PC-9 (cell line): ENCODE data around the gene ATP1B1. TPM values are rescaled to one million over a fixed set of nuclear protein-coding genes. Genes with fewer than 3 reads are reported as not detected.

Source experiments
- BruUV-seq: library from RNA; stranded (reverse); fragments of 400-500 nt; replicated peaks from 2 replicates; lab custom pipeline; 2021; lab: Mats Ljungman, UMichigan
- CTCF ChIA-PET: fragments of 300-600 bp; sonication (Branson Sonifier 250); formaldehyde crosslinking; loops from one replicate; lab custom pipeline; 2022; ENCODE audit warnings: antibody characterized with exemption; lab: Charles Lee
- POLR2A ChIA-PET: fragments of 300-600 bp; sonication (Branson Sonifier 250); formaldehyde crosslinking; loops from one replicate; lab custom pipeline; 2022; ENCODE audit warnings: antibody characterized with exemption; ENCODE audit not compliant: unreplicated experiment; lab: Charles Lee
- DNase-seq, 2 experiments: peaks; one replicate each; pipeline versions ENCODE4 v3.0.0 to v3.0.0-alpha.2; 2015 to 2022; ENCODE audit warnings: mixed read lengths in 1 of 2
- H2AFZ ChIP-seq: fragments of 200-600 bp; sonication (generic); 2 replicates; pipeline ENCODE4 v1.8.1; 2017; ENCODE audit warnings: antibody characterized with exemption
- H3F3A ChIP-seq: fragments of 200-600 bp; sonication (generic); 2 replicates; pipeline ENCODE4 v1.8.1; 2017; ENCODE audit warnings: antibody characterized with exemption, mild to moderate bottlenecking, low read depth; ENCODE audit not compliant: insufficient read depth
- H3K27ac ChIP-seq: fragments of 200-600 bp; sonication (generic); 2 replicates; pipeline ENCODE4 v1.6.1; 2016; ENCODE audit warnings: mixed run types
- H3K27me3 ChIP-seq: fragments of 200-600 bp; sonication (generic); 2 replicates; pipeline ENCODE4 v1.6.1; 2016; ENCODE audit warnings: low read depth, mixed run types; ENCODE audit not compliant: insufficient read depth
- H3K36me3 ChIP-seq: fragments of 200-600 bp; sonication (generic); 2 replicates; pipeline ENCODE4 v1.6.1; 2016; ENCODE audit warnings: low read depth, mixed run types
- H3K4me1 ChIP-seq: fragments of 200-600 bp; sonication (generic); replicated peaks from 2 replicates; pipeline ENCODE4 v1.6.1; 2016; ENCODE audit warnings: mixed run types; ENCODE audit not compliant: insufficient read depth
- H3K4me2 ChIP-seq: fragments of 200-600 bp; sonication (generic); 2 replicates; pipeline ENCODE4 v1.6.1; 2017; ENCODE audit warnings: mixed run types
- H3K4me3 ChIP-seq: fragments of 200-600 bp; sonication (generic); 2 replicates; pipeline ENCODE4 v1.6.1; 2016; ENCODE audit warnings: mixed run types
- H3K79me2 ChIP-seq: fragments of 200-600 bp; sonication (generic); 2 replicates; pipeline ENCODE4 v1.6.1; 2017; ENCODE audit warnings: low read depth, mixed run types
- H3K9me2 ChIP-seq: fragments of 200-600 bp; sonication (generic); 2 replicates; pipeline ENCODE4 v1.8.1; 2017; ENCODE audit warnings: mild to moderate bottlenecking; ENCODE audit not compliant: insufficient read depth
- H3K9me3 ChIP-seq: fragments of 200-600 bp; sonication (generic); 2 replicates; pipeline ENCODE4 v1.8.1; 2016; ENCODE audit warnings: low read depth; ENCODE audit not compliant: insufficient read depth
- H4K20me1 ChIP-seq: fragments of 200-600 bp; sonication (generic); 2 replicates; pipeline ENCODE4 v1.8.1; 2017; ENCODE audit not compliant: insufficient read depth
- EZH2 ChIP-seq: fragments of 200-600 bp; sonication (generic); IDR thresholded peaks from 2 replicates; pipeline ENCODE4 v1.8.0; 2017; ENCODE audit warnings: antibody characterized with exemption, low read depth
- intact Hi-C: fragments of 100-400 bp; cut with micrococcal nuclease; formaldehyde crosslinking; loops from one replicate; pipeline ENCODE4 v1.10.0; 2022; ENCODE audit not compliant: unreplicated experiment
- total RNA-seq: library from RNA; stranded (reverse); gene quantifications from 2 replicates; pipeline ENCODE4 v1.2.3, GENCODE V29; 2021
- TF ChIP-seq, protein P1 (sequence below): fragments of 200-600 bp; sonication (generic); conservative IDR thresholded peaks from 2 replicates; pipeline ENCODE4 v1.6.1; 2017; ENCODE audit warnings: mixed run types, antibody characterized with exemption, mild to moderate bottlenecking, moderate library complexity

Gene ATP1B1
- total RNA-seq, 1 experiment from 2014 or later = 110 TPM

DNA sequence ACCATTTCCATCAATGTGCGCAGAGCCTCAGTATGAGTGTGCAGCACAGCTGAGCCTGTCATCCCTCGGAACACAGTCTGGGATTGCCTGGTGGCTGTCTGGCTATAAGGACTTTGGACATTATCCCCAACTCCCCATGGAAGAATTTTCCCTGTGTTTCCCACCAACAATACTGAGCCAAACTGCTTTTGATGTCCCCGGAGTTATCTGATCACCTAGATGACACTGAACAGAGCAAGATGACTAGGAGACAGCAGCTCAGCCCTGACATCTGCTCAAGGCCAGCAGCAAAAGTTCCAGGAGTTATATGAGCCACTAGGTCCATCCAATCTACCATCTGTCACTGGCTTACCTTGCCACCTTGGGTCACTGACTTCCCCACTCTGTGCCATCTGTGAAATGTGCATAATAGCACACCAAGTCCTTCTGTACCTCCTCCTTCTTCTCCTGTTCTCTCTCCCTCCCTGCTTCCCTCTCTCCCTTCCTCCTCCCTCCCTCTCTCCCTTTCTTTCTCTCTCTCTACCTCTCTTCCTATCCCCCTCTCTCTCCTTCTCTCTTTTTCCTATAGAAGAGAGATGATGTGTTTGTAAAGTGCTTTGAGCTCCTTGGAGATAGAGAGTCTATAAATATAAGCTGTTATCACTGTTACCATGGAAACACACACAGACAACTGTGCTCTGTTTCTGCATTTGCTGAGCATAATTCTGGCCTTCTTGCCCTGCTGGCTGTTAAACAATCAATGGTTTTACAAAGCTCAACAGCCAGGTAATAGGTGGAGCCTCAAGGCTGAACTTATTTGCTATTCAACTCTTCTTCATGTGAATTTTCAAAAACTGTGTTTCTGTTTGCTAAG lies 19.7 kb upstream of the ATP1B1 start:
- H3F3A ChIP-seq = no peaks in the 10 kb centered on the region
- no TSS peak for BruUV-seq
- no peaks in the 10 kb centered on the region for H3K27me3 ChIP-seq
- peak in 1 of 2 experiments; percentile 45 for DNase-seq
- ChIA-PET CTCF (no interaction called here), POLR2A (no interaction called here)
- H3K4me3 ChIP-seq = no peak overlapping the region
- no peaks in the 10 kb centered on the region for H4K20me1 ChIP-seq
- no peak overlapping the region for H3K4me2 ChIP-seq
- H3K9me3 ChIP-seq = no peaks in the 10 kb centered on the region
- no peaks in the 10 kb centered on the region for H3K79me2 ChIP-seq
- H3K27ac ChIP-seq = no peak overlapping the region
- no peaks in the 10 kb centered on the region for H3K9me2 ChIP-seq
- no peak for TF ChIP-seq EZH2
- TF ChIP-seq, protein P1, sequence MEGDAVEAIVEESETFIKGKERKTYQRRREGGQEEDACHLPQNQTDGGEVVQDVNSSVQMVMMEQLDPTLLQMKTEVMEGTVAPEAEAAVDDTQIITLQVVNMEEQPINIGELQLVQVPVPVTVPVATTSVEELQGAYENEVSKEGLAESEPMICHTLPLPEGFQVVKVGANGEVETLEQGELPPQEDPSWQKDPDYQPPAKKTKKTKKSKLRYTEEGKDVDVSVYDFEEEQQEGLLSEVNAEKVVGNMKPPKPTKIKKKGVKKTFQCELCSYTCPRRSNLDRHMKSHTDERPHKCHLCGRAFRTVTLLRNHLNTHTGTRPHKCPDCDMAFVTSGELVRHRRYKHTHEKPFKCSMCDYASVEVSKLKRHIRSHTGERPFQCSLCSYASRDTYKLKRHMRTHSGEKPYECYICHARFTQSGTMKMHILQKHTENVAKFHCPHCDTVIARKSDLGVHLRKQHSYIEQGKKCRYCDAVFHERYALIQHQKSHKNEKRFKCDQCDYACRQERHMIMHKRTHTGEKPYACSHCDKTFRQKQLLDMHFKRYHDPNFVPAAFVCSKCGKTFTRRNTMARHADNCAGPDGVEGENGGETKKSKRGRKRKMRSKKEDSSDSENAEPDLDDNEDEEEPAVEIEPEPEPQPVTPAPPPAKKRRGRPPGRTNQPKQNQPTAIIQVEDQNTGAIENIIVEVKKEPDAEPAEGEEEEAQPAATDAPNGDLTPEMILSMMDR = no peak
- H3K36me3 ChIP-seq = no peaks in the 10 kb centered on the region
- 0 out of 2 replicates have a peak, but pooled peaks cover 8% of the 10 kb centered on the region for H3K4me1 ChIP-seq
- H2AFZ ChIP-seq = no peak overlapping the region
- intact Hi-C loops = no loop called here

DNA sequence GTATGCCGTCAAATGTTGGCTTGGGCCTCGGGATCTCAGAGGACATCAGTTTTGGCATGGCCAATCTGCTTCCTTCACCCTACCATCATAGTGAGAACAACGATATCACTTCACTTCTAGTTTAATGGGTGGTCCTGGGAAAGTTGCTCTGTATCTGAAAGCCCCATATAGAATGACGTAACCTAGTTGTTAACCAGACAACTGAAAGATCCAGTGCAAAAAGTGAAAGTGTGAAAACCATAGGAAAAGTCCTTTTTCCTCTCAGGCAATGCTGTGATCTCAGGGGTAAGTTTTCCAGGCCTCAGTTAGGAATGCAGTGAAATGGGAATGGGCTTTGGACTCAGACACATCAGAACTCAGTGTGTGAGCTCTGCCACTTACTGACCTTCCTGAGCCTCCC lies 18.6 kb upstream of the ATP1B1 start:
- no TSS peak for BruUV-seq
- CTCF ChIA-PET = no interaction called here
- no peak overlapping the region for H3K4me2 ChIP-seq
- no peaks in the 10 kb centered on the region for H3K9me3 ChIP-seq
- intact Hi-C loops = no loop called here
- H3K27me3 ChIP-seq = no peaks in the 10 kb centered on the region
- H3K4me1 ChIP-seq = 0 out of 2 replicates have a peak, but pooled peaks cover 8% of the 10 kb centered on the region
- H3K79me2 ChIP-seq = no peaks in the 10 kb centered on the region
- no peak overlapping the region for H2AFZ ChIP-seq
- H4K20me1 ChIP-seq = no peaks in the 10 kb centered on the region
- no peak overlapping the region for H3K27ac ChIP-seq
- H3K9me2 ChIP-seq = no peaks in the 10 kb centered on the region
- H3K36me3 ChIP-seq = no peaks in the 10 kb centered on the region
- H3K4me3 ChIP-seq = no peak overlapping the region
- no peaks in the 10 kb centered on the region for H3F3A ChIP-seq
- TF ChIP-seq, protein P1 = no peak
- no peak for TF ChIP-seq EZH2
- POLR2A ChIA-PET = no interaction called here
- DNase-seq = no peak

DNA sequence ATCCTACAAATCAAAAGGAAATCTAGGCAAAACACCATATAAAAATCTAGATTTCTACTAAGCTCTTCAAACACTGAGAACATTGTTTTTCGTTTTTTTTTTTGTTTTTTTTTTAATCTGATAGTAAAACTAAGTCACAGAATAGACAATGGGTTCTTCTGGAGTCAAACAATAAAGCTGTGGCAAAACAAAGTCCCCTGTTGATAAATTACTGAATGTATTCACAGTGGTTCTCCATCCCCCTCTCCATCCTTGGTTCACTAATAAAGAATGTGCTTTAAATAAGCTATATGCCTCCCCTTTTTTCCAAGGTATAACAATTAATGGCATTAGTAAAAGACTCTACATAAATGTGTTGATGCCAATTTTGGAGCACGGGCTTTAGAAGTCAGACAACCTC lies 16.7 kb upstream of the ATP1B1 start:
- Histone ChIP-seq H3K79me2 (no peaks in the 10 kb centered on the region), H3K27ac (no peak overlapping the region), H3K27me3 (no peaks in the 10 kb centered on the region), H4K20me1 (no peaks in the 10 kb centered on the region), H3K9me2 (no peaks in the 10 kb centered on the region), H3K4me3 (no peak overlapping the region), H3F3A (no peaks in the 10 kb centered on the region), H3K36me3 (no peaks in the 10 kb centered on the region), H3K4me2 (no peak overlapping the region), H3K4me1 (0 out of 2 replicates have a peak, but pooled peaks cover 8% of the 10 kb centered on the region), H2AFZ (no peak overlapping the region), H3K9me3 (no peaks in the 10 kb centered on the region)
- no peak for DNase-seq
- POLR2A ChIA-PET = no interaction called here
- intact Hi-C loops = no loop called here
- BruUV-seq = no TSS peak
- TF ChIP-seq, protein P1 = no peak
- no peak for TF ChIP-seq EZH2
- CTCF ChIA-PET = interaction anchor here (0.7 kb wide), 1 partner anchor 630 kb away, joined by 9 read pairs; no protein-coding TSS in a partner anchor
